ENCODE measurements around the gene MST1.

Gene MST1

GRCh38 chr3:49634736-49635135 is 54.5 kb downstream of the MST1 start:
- DNase-seq (ENCODE audit: low read depth in 2 of 2): no peak

Measured in stimulated activated CD8-positive, alpha-beta memory T cell treated with anti-CD3 and anti-CD28 coated beads, Interleukin-7, amount 100 ng/mL, for 1 hour (primary cell).